ENCODE measurements around the gene NWD2. TPM values are rescaled to one million over a fixed set of nuclear protein-coding genes. Genes with fewer than 3 reads are reported as not detected.

NWD2 gene
- polyA plus RNA-seq, 1 donor (not counting 4 experiments of a cell fraction or from before 2014, with no cell fraction given), result 0.10 TPM

DNA sequence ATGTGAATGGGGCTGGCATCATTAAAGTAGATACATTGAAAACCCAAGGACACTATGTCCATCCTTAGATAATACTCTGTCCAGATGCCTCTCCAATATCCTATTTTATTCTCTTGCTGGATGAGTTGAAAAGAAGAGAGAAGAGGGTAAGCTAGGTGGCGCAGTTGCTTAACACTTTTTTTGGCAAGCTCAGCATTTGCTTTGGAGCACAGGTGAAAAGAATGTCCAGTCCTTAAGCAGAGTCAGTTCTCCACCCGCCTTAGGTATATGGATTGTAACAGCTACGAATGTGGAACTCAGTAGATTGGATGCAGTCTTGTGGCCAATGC, 208.4 kb downstream of the NWD2 start:
- H3K4me2 ChIP-seq (ENCODE audit: control insufficient read depth, extremely low read depth, insufficient read depth, low read depth, low read length), result peak overlapping the region; percentile 96
- no peak overlapping the region for H2AFZ ChIP-seq (ENCODE audit: control insufficient read depth, low read length)
- no peaks in the 10 kb centered on the region for H4K20me1 ChIP-seq (ENCODE audit: control insufficient read depth, extremely low read depth, insufficient read depth, low read length)
- H3K4me3 ChIP-seq (ENCODE audit: control insufficient read depth in 2 of 3, extremely low read depth in 1 of 3, insufficient read depth in 2 of 3, low read depth in 1 of 3, low read length in 3 of 3), result peak overlapping the region; percentile 46 to 75 (median 68)
- peak; percentile 23 for DNase-seq (ENCODE audit: low read depth, low spot score)
- peaks cover 19% of the 10 kb centered on the region for H3K27me3 ChIP-seq (ENCODE audit: control insufficient read depth, extremely low read depth, insufficient read depth, low read length)
- FAIRE-seq, result peak; percentile 91
- TF ChIP-seq, protein P1, sequence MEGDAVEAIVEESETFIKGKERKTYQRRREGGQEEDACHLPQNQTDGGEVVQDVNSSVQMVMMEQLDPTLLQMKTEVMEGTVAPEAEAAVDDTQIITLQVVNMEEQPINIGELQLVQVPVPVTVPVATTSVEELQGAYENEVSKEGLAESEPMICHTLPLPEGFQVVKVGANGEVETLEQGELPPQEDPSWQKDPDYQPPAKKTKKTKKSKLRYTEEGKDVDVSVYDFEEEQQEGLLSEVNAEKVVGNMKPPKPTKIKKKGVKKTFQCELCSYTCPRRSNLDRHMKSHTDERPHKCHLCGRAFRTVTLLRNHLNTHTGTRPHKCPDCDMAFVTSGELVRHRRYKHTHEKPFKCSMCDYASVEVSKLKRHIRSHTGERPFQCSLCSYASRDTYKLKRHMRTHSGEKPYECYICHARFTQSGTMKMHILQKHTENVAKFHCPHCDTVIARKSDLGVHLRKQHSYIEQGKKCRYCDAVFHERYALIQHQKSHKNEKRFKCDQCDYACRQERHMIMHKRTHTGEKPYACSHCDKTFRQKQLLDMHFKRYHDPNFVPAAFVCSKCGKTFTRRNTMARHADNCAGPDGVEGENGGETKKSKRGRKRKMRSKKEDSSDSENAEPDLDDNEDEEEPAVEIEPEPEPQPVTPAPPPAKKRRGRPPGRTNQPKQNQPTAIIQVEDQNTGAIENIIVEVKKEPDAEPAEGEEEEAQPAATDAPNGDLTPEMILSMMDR (optimal IDR thresholded peaks at IDR 0.05 in 1 of 3, IDR thresholded peaks at IDR 0.05 in 1 of 3, conservative IDR thresholded peaks at IDR 0.05 in 1 of 3; ENCODE audit: extremely low read depth in 1 of 3, insufficient read depth in 2 of 3, low read length in 3 of 3), result peak; percentile 57 to 73 (median 66)
- TF ChIP-seq EZH2 (IDR thresholded peaks at IDR 0.05; ENCODE audit: low read length), result no peak
- H3K4me1 ChIP-seq (ENCODE audit: control insufficient read depth, extremely low read depth, insufficient read depth, low read length), result peaks cover 6% of the 10 kb centered on the region
- no peaks in the 10 kb centered on the region for H3K9me1 ChIP-seq (ENCODE audit: control insufficient read depth, extremely low read depth, insufficient read depth, low read length)
- peak overlapping the region; percentile 23 for H3K9ac ChIP-seq (ENCODE audit: control insufficient read depth, extremely low read depth, insufficient read depth, low read length)
- dilution Hi-C loops (cut with MboI; ENCODE audit: extremely low pct_ligation_motif_present, low sequenced_read_pairs), result no loop called here
- H3K27ac ChIP-seq (ENCODE audit: control insufficient read depth, insufficient read depth, low read length), result no peak overlapping the region
- no peaks in the 10 kb centered on the region for H3K79me2 ChIP-seq (ENCODE audit: control insufficient read depth, insufficient read depth, low read length)
- H3K9me3 ChIP-seq (ENCODE audit: control insufficient read depth, low read depth, low read length), result no peaks in the 10 kb centered on the region
- no peaks in the 10 kb centered on the region for H3K36me3 ChIP-seq (ENCODE audit: control insufficient read depth in 2 of 2, extremely low read depth in 1 of 2, insufficient read depth in 2 of 2, low read length in 2 of 2)

DNA sequence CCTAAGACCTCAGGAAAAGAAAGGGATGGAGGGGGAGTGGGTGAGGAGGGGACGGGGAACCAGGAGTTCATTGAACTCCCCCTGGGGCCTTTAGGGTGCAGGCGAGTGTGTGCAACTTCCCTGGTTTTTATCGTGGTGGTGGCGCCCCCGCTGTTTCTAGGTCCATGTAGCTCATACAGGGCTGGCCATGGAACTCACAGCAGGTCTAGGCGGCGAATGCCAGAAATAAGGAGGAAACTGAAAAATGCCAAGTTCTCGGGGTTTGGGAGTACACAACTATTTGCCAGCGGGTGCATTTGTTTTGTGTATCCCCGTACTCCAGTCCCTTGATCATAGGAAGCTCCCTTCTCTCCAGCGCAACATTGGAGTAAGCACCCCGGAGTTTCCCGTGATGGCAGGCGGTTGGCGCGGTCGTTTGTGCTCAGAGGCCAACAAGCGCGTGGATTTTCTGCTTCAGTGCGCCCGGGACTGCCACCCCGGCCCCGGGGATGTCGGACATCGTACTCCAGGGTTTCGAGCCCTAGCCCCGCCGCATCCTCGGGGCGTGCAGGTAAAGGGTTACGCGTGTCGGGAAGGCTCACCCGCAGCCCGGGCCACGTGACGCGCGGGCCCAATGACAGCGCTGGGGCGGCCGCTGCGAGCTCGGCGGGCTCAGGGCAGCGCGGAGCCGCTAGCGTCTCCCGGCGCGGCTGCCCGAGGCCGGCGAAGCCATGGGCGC, 208.9 kb downstream of the NWD2 start:
- Histone ChIP-seq H3K9me3 (ENCODE audit: control insufficient read depth, low read depth, low read length) (no peaks in the 10 kb centered on the region), H3K36me3 (ENCODE audit: control insufficient read depth in 2 of 2, extremely low read depth in 1 of 2, insufficient read depth in 2 of 2, low read length in 2 of 2) (no peaks in the 10 kb centered on the region), H3K9me1 (ENCODE audit: control insufficient read depth, extremely low read depth, insufficient read depth, low read length) (no peaks in the 10 kb centered on the region), H3K4me2 (ENCODE audit: control insufficient read depth, extremely low read depth, insufficient read depth, low read depth, low read length) (peak overlapping the region; percentile 96), H3K27ac (ENCODE audit: control insufficient read depth, insufficient read depth, low read length) (no peak overlapping the region), H4K20me1 (ENCODE audit: control insufficient read depth, extremely low read depth, insufficient read depth, low read length) (no peaks in the 10 kb centered on the region), H3K27me3 (ENCODE audit: control insufficient read depth, extremely low read depth, insufficient read depth, low read length) (peaks cover 19% of the 10 kb centered on the region), H3K79me2 (ENCODE audit: control insufficient read depth, insufficient read depth, low read length) (no peaks in the 10 kb centered on the region), H3K4me1 (ENCODE audit: control insufficient read depth, extremely low read depth, insufficient read depth, low read length) (peaks cover 6% of the 10 kb centered on the region), H3K4me3 (ENCODE audit: control insufficient read depth in 2 of 3, extremely low read depth in 1 of 3, insufficient read depth in 2 of 3, low read depth in 1 of 3, low read length in 3 of 3) (peak overlapping the region; percentile 46 to 75 (median 68)), H3K9ac (ENCODE audit: control insufficient read depth, extremely low read depth, insufficient read depth, low read length) (peak overlapping the region; percentile 23), H2AFZ (ENCODE audit: control insufficient read depth, low read length) (peak overlapping the region; percentile 83)
- FAIRE-seq (no peak), DNase-seq (ENCODE audit: low read depth, low spot score) (no peak)
- dilution Hi-C loops (cut with MboI; ENCODE audit: extremely low pct_ligation_motif_present, low sequenced_read_pairs), result no loop called here
- TF ChIP-seq, protein P1 (optimal IDR thresholded peaks at IDR 0.05 in 1 of 3, IDR thresholded peaks at IDR 0.05 in 1 of 3, conservative IDR thresholded peaks at IDR 0.05 in 1 of 3; ENCODE audit: extremely low read depth in 1 of 3, insufficient read depth in 2 of 3, low read length in 3 of 3), result peak in 1 of 3 experiments; percentile 7
- no peak for TF ChIP-seq EZH2 (IDR thresholded peaks at IDR 0.05; ENCODE audit: low read length)

All from keratinocyte (primary cell).